ENCODE measurements around the gene MGAT4C.
"Not testable (repeated sequence)": the region's sequence is repeated elsewhere in the genome, so short reads cannot be mapped to it uniquely, and the experiment has no call there.

MGAT4C gene

GRCh38 chr12:86256163-86256562 lies at the start of gene MGAT4C:
Gene MGAT4C, minus strand, starts transcription at chr12:86256391.
- DNase-seq: peak; percentile 91

DNA sequence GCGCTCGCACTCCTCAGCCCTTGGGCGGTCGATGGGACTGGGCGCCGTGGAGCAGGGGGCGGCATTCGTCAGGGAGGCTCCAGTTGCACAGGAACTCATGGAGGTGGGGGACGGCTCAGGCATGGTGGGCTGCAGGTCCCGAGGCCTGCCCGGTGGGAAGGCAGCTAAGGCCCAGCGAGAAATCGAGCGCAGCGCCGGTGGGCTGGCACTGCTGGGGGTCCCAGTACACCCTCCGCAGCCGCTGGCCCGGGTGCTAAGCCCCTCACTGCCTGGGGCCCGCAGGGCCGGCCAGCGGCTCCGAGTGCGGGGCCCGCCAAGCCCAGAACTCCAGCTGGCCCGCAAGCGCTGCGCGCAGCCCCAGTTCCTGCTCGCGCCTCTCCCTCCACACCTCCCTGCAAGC lies 40.2 kb upstream of the MGAT4C start:
- not testable (repeated sequence) for DNase-seq

DNA sequence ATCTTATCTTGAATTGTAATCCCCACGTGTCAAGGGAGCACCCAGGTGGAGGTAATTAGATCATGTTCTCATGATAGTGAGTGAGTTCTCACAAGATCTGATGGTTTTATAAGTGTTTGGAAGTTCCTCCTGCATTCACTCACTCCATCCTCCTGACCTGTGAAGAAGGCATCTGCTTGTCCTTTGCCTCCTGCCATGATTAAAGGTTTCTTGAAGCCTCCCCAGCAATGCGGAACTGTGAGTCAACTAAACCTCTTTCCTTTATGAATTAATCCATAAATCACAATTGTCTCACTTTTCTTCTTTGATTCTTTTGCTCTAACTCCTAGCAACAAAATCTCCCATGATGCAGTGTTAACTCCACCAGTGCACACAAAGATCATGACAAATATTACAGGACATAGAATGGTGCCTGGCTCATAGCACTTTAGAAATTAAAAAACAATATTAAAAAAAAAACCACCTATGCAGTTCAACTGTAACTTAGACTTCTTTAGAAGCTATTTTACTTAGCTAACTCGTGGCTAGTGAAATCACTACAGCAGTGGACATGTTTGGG lies 37.6 kb upstream of the MGAT4C start:
- DNase-seq: no peak

DNA sequence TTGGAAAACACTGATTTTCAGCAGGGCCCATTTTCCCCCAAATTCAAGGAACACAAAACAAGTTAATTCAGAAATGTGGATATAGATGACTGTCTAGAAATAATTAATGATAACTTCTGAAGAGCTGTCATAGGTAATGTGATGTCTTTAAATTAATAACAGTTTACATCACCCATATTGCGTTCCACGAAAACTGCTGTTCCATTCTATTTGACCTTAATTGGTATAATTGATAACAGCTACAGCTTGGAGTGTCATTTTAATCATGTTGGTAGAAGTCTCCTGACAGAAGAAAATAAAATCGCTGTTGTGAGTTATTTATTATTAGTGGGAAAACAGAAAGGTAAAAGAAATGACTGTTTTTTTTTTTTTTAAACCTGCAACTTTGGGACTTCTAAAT lies 36.3 kb upstream of the MGAT4C start:
- no peak for DNase-seq

GRCh38 chr12:86290615-86291014 lies 34.4 kb upstream of the MGAT4C start:
- DNase-seq: no peak

GRCh38 chr12:86286119-86286518 lies 29.9 kb upstream of the MGAT4C start:
- DNase-seq: no peak

- DNase-seq: no peak
These were observed 27.4 kb upstream of the MGAT4C start for GRCh38 chr12:86283620-86284019.

DNA sequence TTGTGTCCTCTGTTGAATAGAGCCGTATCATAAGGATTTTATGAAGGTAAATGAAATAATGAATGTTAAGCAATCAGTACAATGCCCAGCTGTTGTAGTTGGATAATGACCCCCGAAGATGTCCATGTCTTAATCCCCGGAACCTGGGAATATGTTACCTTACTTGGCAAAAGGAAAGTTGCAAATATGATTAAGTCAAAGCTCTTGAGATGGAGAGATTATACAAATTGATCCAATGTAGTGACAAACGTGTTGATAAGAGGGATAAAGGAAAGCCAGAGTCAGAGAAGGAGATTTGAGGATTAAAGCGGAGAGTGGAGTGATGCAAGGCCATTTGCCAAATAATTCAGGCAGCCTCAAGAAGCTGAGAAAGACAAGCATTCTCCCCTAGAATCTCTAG lies 19.2 kb upstream of the MGAT4C start:
- no peak for DNase-seq

- no peak for DNase-seq
These were observed 9.1 kb upstream of the MGAT4C start for GRCh38 chr12:86265329-86265695.

- DNase-seq: peak; percentile 65
These were observed 8.5 kb upstream of the MGAT4C start for GRCh38 chr12:86264451-86265328.

DNA sequence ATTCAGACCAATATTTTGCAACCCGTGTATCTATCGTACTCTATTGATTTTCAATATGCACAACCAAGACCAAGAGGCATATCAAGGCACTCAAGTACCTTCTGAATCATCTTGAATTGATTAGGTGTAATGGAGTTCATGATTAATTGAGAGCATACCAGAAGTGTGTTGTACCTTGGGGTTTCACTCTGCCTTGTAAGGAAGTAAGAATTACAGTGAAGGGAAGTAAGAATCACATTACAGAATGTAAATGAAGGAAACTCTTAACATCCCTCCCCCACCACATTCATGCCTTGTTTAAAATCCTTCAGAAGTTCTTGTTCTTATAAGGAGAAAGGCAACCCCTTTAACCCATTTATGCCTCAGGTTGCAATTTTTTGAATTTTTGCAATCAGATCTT lies 5.4 kb upstream of the MGAT4C start:
- no peak for DNase-seq

DNA sequence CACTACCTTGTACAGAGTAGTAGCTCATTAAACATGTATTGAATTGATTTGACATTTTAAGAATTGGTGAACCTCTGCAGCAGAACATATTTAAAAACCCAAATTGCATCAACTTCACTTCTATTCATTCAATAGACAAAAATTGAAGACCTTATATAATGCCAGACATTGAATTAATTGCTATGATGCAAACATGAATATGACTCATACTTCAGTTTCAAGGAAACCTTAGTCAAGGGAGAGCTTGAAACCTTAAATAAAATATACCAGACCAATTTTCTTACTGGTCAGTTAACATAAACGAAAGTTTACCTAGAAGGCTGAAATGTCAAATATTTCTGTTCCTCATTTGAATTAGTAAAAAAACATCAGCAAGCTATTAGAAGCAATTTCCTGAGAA lies 5.0 kb upstream of the MGAT4C start:
- no peak for DNase-seq

DNA sequence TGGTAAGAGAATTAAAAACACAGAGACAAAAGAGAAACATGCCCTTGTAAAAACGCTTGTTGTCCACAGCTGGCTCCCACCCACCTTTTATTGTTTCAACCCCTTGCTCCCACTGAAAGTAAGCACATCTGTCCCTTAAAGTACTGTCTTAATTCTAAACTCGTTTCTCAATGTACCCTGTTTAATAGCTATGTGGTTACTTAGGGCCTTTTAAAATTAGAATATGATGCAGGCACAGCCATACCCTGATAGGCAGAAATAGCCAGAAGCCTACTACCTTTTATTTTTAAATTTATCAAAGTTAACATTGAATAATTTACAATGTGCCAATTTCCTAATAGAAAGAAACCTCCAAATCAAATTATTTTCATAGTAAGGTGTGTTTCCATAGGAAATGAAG lies 4.0 kb upstream of the MGAT4C start:
- DNase-seq: no peak

DNA sequence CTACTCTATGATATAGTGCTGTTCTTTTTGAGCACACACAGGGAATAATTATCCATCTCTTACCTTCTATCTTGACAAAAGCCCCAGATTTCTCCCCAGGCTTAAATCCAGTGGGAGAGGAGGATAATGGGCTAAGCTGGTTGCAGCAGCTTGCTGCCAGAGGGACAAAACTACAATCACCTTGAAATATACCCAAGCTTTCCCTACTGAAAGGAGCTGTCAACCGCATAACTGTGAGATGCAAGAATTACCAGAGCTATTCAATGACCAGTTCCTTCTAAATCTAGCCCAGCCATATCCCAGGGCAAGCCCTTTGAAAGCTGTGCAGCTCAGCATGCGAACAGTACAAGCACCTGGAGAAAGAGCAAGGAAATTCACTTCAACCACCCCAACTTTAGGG lies 943 bp upstream of the MGAT4C start:
- DNase-seq: no peak

DNA sequence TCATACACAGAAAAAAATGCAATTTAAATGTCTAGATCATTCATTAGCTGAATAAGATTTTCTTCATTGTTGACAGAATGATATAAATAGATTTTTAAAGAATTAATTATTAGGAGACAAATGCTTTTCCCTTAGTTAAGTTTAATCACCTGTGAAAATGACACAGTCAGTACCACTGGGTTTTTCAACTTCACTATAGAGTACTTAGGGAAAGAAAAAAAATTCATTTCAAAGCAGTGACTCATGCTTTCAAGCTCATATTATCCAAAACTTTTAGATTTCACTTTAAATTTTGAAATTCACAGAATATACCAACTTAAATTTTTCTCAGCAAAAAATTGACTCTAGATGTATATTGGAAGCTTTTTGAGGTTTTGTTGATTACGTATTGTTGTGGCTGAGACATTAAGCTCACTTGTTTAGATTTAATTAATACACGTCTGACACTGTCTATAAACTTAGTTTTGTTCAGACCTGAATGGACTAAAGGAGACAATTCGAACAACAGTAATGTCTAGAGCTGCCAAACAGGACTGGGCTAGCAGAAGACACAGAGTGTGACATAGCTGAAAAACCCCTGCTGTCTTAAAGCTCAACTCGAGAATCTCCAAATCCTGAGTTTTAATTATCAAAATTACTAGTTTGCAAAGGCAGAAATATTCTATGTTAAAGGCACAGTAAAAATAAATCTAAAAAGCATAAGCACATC lies 1.6 kb downstream of the MGAT4C start:
- no peak for DNase-seq

DNA sequence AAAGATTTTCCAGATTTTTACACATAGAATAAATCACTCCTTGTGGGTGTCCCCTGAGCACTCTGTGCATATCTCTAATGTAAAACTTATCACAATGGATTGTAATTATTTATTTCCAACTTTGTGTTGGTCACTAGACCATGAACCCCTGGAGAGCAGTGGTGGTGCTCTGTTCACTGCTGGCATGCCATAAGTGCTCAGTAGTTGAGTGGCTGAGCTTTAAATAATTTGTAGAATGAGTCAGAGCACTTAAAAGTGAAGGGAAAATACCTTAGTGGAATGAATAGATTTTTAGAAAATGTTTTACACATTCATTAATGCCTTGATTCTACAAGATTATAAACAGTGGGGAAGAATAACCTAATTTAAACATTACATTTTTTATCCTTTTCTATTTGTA lies 6.3 kb downstream of the MGAT4C start:
- DNase-seq: no peak

GRCh38 chr12:86249276-86249675 lies 6.9 kb downstream of the MGAT4C start:
- DNase-seq: no peak

GRCh38 chr12:86247871-86248270 lies 8.3 kb downstream of the MGAT4C start:
- no peak for DNase-seq

- no peak for DNase-seq
These were observed 14.6 kb downstream of the MGAT4C start for GRCh38 chr12:86241600-86241999.

DNA sequence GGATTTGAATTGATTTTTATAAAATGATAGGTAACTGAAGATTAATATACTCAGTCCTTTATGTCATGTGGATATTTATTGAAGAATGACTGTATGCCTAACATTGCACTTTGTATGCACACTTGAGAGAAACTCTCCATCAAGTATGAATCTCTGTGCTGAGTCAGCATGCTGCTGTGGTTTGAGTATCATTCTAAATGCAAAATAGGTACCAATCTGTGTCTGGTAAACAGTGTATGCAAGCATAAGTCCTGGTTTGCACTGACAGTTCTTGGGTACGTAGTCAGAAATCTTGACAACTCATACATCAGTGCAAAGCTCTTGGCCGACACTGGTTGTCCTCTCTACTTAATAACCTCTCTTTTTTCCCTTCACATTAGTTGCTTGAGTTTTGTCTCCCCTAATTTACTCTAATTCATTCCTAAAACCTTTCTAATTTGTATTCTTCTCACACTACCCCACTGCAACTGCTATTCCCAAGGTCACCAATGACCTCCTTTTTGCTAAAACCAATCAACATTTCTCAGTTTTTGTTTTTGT lies 21.8 kb downstream of the MGAT4C start:
- DNase-seq: no peak

DNA sequence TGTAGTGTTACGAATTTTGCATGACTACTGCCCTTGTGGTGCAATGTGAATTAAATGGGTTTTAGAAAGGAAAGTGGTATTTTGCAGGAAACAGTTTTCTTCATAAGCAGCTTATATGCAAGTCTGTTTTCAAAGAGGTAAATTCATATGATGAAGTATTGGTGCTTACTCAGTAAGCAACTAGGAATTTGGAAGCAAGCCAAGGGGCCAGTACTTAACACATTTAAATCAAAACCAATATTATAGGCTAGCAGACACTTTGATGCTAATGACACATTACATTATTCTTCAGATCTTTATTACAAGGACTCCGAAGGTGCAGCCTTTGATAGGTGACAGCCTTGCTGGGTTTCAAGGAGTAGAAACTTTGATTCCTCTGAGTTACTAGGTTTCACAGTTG lies 23.1 kb downstream of the MGAT4C start:
- peak; percentile 85 for DNase-seq

GRCh38 chr12:86230516-86231146 lies 25.6 kb downstream of the MGAT4C start:
- DNase-seq: no peak

DNA sequence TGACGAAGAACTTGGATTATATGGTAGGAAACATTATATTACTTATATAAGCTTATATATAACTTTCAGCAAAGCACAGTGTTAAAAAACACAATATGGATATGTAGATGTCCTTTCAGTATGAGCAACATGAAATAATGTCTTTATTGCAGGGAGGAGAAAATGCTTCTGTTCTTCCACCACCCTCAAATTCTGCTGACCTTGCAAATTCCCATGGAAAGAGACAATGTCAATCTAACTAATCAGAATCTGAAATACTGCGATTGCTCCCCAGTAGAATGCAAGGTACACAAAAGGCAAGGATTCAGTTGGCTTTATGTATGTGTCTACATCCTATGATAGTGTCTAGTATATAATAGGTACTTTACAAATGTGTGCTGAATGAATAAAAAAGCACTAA lies 26.4 kb downstream of the MGAT4C start:
- DNase-seq: no peak

Data from COR-L47 (cell line).